Sigmoid colon (tissue), 7 donors: ENCODE measurements around the gene RPTOR. TPM values are rescaled to one million over a fixed set of nuclear protein-coding genes. Genes with fewer than 3 reads are reported as not detected.

Experiments
- DNase-seq: peaks from one replicate; pipeline ENCODE4 v3.0.0-alpha.2; 2019
- H3K27ac ChIP-seq, 4 donors: fragments of 200-600 bp; sonication (generic); one replicate each; pipeline ENCODE4 v1.5.1; 2016 to 2019; ENCODE audit warnings: mild to moderate bottlenecking in 1 of 4
- H3K27me3 ChIP-seq, 3 donors: fragments of 200-600 bp; sonication (generic); one replicate each; pipeline ENCODE4 v1.5.1; 2019; ENCODE audit warnings: mild to moderate bottlenecking in 1 of 3
- H3K36me3 ChIP-seq, 4 donors: fragments of 200-600 bp; sonication (generic); one replicate each; pipeline ENCODE4 v1.5.1; 2016 to 2019
- H3K4me1 ChIP-seq, 4 donors: fragments of 200-600 bp; sonication (generic); one replicate each; pipeline ENCODE4 v1.5.1; 2017 to 2019
- H3K4me3 ChIP-seq, 4 donors: fragments of 200-600 bp; sonication (generic); one replicate each; pipeline ENCODE4 v1.5.1; 2017 to 2019; ENCODE audit warnings: mild to moderate bottlenecking in 2 of 4, moderate library complexity in 1 of 4
- H3K9me3 ChIP-seq, 4 donors: fragments of 200-600 bp in 3 of 4; sonication (generic) in 3 of 4; one replicate each; pipeline versions ENCODE4 v1.5.1 to v1.6.1; 2013 to 2019
- EP300 ChIP-seq, 4 donors: sonication (generic); formaldehyde crosslinking; IDR thresholded peaks; one replicate each; pipeline ENCODE4 v1.6.1; 2017; ENCODE audit warnings: antibody characterized with exemption in 4 of 4
- POLR2A ChIP-seq, 2 donors: fragments of 450-650 bp; IDR thresholded peaks; one replicate each; pipeline ENCODE4 v1.6.1; 2016; ENCODE audit warnings: antibody characterized with exemption in 2 of 2, mild to moderate bottlenecking in 2 of 2, moderate library complexity in 2 of 2
- POLR2AphosphoS5 ChIP-seq, 4 donors: sonication (generic); formaldehyde crosslinking; IDR thresholded peaks; one replicate each; pipeline ENCODE4 v1.6.1; 2017; ENCODE audit warnings: antibody characterized with exemption in 4 of 4
- WGBS, 2 donors: extraction: QIAGEN DNeasy Blood & Tissue Kit; methylation state at CpG; one replicate each; pipeline ENCODE4 v1.1.7; 2013; 5-methylcytosine and 5-hydroxymethylcytosine counted together
- intact Hi-C: fragments of 100-400 bp; cut with DNase I; formaldehyde crosslinking; loops from one replicate; pipeline ENCODE4 v1.15.1; 2023
- polyA plus RNA-seq, 3 donors: library from polyadenylated mRNA; stranded (reverse); fragments of 200-250 nt; gene quantifications; one replicate each; pipeline ENCODE4 v1.2.3, GENCODE V29; 2013
- total RNA-seq, 4 donors: library from RNA; depleted of rRNA; stranded (reverse); fragments of >200 nt; gene quantifications; one replicate each; pipeline ENCODE4 v1.1.0, GENCODE V29; 2016
- TF ChIP-seq, protein P1 (sequence below), 4 experiments: fragments of 450-650 bp in 3 of 4; fragments of 200-600 bp in 1 of 4; IDR thresholded peaks; one replicate each; pipeline ENCODE4 v1.5.1; 2016 to 2019; ENCODE audit warnings: antibody characterized with exemption in 4 of 4, mild to moderate bottlenecking in 3 of 4, moderate library complexity in 2 of 4
- donor health status: healthy with polysubstance abuse.
- donor health status: Bipolar disorder and iron deficiency.
- donor health status: healthy.

Gene RPTOR
- total and polyA plus RNA-seq, 7 donors, result 3.7 to 68.7 (median 22.9) TPM

- H3K9me3 ChIP-seq, result no peaks in the 10 kb centered on the region
- WGBS, 2 donors, result 52 to 61% methylated on average over 16 of the region's 16 CpGs
- H3K36me3 ChIP-seq, result no peaks in the 10 kb centered on the region
- no peak for DNase-seq
- TF ChIP-seq, protein P1, sequence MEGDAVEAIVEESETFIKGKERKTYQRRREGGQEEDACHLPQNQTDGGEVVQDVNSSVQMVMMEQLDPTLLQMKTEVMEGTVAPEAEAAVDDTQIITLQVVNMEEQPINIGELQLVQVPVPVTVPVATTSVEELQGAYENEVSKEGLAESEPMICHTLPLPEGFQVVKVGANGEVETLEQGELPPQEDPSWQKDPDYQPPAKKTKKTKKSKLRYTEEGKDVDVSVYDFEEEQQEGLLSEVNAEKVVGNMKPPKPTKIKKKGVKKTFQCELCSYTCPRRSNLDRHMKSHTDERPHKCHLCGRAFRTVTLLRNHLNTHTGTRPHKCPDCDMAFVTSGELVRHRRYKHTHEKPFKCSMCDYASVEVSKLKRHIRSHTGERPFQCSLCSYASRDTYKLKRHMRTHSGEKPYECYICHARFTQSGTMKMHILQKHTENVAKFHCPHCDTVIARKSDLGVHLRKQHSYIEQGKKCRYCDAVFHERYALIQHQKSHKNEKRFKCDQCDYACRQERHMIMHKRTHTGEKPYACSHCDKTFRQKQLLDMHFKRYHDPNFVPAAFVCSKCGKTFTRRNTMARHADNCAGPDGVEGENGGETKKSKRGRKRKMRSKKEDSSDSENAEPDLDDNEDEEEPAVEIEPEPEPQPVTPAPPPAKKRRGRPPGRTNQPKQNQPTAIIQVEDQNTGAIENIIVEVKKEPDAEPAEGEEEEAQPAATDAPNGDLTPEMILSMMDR (IDR thresholded peaks at IDR 0.05), result no peak
- peak in 3 of 4 donors; percentile 38 to 68 (median 50) for TF ChIP-seq POLR2AphosphoS5 (IDR thresholded peaks at IDR 0.05)
- no peak for TF ChIP-seq POLR2A (IDR thresholded peaks at IDR 0.05)
- H3K4me1 ChIP-seq, result peaks cover 0 to 37% (median 26%) of the 10 kb centered on the region in 4 donors
- intact Hi-C loops, result no loop called here
- no peak overlapping the region for H3K4me3 ChIP-seq
- H3K27me3 ChIP-seq, result no peaks in the 10 kb centered on the region
- H3K27ac ChIP-seq, result peak overlapping the region in 3 of 4 donors; percentile 64 to 65 (median 65)
These were observed 20.5 kb upstream of the RPTOR start for GRCh38 chr17:80523956-80524712.

DNA sequence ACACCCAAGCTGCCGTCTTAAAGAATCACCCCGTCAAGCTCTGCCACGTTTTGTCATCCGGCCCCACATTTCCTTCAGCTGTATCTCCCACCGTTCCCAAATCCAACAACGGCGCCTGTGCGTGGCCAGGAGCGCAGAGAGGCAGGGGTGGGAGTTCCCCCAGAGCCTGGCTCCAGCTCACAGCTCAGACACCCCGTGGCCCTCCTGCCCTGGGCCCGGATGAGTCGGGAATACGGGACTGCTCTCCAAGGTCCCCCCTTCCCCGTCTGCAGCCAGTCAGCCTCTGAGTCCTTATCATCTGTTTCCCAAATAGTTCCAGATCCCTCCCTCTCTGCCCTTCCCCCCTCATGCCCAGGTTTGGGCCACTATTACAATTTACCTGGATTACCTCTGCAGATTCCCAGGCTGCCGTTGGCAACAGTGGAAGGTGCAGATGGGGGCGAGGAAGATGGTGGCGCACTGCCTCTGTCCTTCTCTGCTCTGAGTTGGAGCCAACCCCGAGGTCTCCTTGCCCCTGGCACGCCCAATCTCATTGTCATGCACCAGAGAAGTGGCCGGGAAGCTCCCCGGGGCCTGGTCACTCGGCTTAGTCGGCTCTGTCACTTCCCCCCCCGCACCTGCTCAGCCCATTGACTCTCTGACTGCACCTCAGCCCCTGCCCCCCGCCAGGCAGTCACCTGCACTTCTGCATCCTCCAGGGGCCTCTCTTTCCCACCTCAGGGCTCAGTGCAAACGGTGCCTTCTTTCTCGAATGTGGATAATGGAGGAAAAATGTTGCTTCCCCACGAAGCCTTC, 18.3 kb upstream of the RPTOR start:
- H3K27ac ChIP-seq, result peak overlapping the region in 2 of 4 donors; percentile 2 to 65
- no peaks in the 10 kb centered on the region for H3K27me3 ChIP-seq
- no peaks in the 10 kb centered on the region for H3K9me3 ChIP-seq
- intact Hi-C loops, result no loop called here
- peaks cover 0 to 48% (median 32%) of the 10 kb centered on the region in 4 donors for H3K4me1 ChIP-seq
- DNase-seq, result no peak
- H3K36me3 ChIP-seq, result no peaks in the 10 kb centered on the region
- WGBS, 2 donors, result 53 to 54% methylated on average over 28 of the region's 28 CpGs
- no peak overlapping the region for H3K4me3 ChIP-seq
- TF ChIP-seq, protein P1 (IDR thresholded peaks at IDR 0.05), result no peak
- no peak for TF ChIP-seq POLR2AphosphoS5 (IDR thresholded peaks at IDR 0.05)
- no peak for TF ChIP-seq POLR2A (IDR thresholded peaks at IDR 0.05)
- TF ChIP-seq EP300 (IDR thresholded peaks at IDR 0.05), result no peak

DNA sequence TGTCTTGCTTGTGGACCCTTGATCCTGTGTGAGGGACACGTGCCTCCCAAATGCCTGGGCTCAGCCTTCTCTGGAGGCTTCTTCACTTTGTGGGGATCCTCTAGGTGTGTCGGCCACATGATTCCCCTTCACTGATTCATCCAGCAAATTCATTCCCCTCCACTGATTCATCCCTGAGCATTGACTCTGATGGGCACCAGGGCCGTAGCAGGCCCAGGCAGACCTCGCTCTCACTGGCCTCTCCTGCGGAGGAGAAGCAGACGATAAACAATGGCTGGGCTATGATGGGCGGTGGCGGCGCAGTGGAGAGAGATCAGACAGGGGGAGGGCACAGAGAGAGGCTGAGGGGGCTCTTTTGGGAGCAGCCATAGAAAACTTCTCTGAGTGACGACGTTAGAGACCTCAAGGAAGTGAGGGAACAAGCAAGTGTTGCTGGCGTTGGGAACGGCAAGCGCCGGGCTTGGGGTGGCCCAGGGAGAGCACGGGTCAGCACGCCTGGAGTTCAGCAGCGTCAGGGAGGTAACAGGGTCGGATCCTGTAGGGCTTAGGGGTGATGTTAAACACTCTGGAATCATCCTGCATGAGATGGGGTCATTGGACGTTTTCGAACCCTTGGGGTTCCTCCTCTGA, 17.5 kb upstream of the RPTOR start:
- intact Hi-C loops, result no loop called here
- TF ChIP-seq POLR2A (IDR thresholded peaks at IDR 0.05) (no peak), POLR2AphosphoS5 (IDR thresholded peaks at IDR 0.05) (no peak), EP300 (IDR thresholded peaks at IDR 0.05) (no peak)
- TF ChIP-seq, protein P1 (IDR thresholded peaks at IDR 0.05), result no peak
- peaks cover 0 to 48% (median 32%) of the 10 kb centered on the region in 4 donors for H3K4me1 ChIP-seq
- H3K4me3 ChIP-seq, result no peak overlapping the region
- no peaks in the 10 kb centered on the region for H3K9me3 ChIP-seq
- H3K36me3 ChIP-seq, result no peaks in the 10 kb centered on the region
- H3K27ac ChIP-seq, result peak overlapping the region in 1 of 4 donors; percentile 2
- DNase-seq, result no peak
- WGBS, 2 donors, result 83 to 87% methylated on average over 21 of the region's 21 CpGs
- no peaks in the 10 kb centered on the region for H3K27me3 ChIP-seq

GRCh38 chr17:80528536-80528935, 16.1 kb upstream of the RPTOR start:
- Histone ChIP-seq H3K27me3 (no peaks in the 10 kb centered on the region), H3K4me3 (no peak overlapping the region), H3K36me3 (no peaks in the 10 kb centered on the region), H3K9me3 (no peaks in the 10 kb centered on the region), H3K4me1 (peaks cover 0 to 43% (median 30%) of the 10 kb centered on the region in 4 donors), H3K27ac (peak overlapping the region in 3 of 4 donors; percentile 37 to 48 (median 48))
- TF ChIP-seq, protein P1 (IDR thresholded peaks at IDR 0.05), result no peak
- TF ChIP-seq EP300 (IDR thresholded peaks at IDR 0.05) (no peak), POLR2A (IDR thresholded peaks at IDR 0.05) (no peak), POLR2AphosphoS5 (IDR thresholded peaks at IDR 0.05) (no peak)
- 17 to 44% methylated on average over 8 of the region's 8 CpGs for WGBS, 2 donors
- DNase-seq, result no peak
- intact Hi-C loops, result no loop called here
